ENCODE measurements around the gene ESRRG.

- TF ChIP-seq CTCF (IDR thresholded peaks at IDR 0.05 in 8 of 11, conservative IDR thresholded peaks at IDR 0.05 in 3 of 11) (no peak), POLR2A (IDR thresholded peaks at IDR 0.05) (no peak), POLR2AphosphoS5 (IDR thresholded peaks at IDR 0.05) (no peak)
Measured at GRCh38 chr1:216604771-216605170, 118.5 kb downstream of the ESRRG start.
